SK-N-SH (cell line): ENCODE measurements around the gene NUFIP2.

Source experiments
- FOXM1 ChIP-seq: IDR thresholded peaks from 2 replicates; pipeline ENCODE4 v1.4.0; 2012; ENCODE audit warnings: low read depth, mild to moderate bottlenecking
- POLR2AphosphoS5 ChIP-seq: IDR thresholded peaks from 2 replicates; pipeline ENCODE4 v1.6.1; 2012; ENCODE audit warnings: low read depth, low read length
- TF ChIP-seq, protein P1 (sequence below): IDR thresholded peaks from 2 replicates; pipeline ENCODE4 v1.4.0; 2012; ENCODE audit warnings: low read depth
- TF ChIP-seq, protein P2 (sequence below): IDR thresholded peaks from 2 replicates; pipeline ENCODE4; 2012
- TF ChIP-seq, protein P3 (sequence below): fragments of 200-600 bp; sonication (generic); IDR thresholded peaks from 2 replicates; pipeline ENCODE4 v1.6.1; 2017; ENCODE audit warnings: antibody characterized with exemption, mild to moderate bottlenecking, moderate library complexity

DNA sequence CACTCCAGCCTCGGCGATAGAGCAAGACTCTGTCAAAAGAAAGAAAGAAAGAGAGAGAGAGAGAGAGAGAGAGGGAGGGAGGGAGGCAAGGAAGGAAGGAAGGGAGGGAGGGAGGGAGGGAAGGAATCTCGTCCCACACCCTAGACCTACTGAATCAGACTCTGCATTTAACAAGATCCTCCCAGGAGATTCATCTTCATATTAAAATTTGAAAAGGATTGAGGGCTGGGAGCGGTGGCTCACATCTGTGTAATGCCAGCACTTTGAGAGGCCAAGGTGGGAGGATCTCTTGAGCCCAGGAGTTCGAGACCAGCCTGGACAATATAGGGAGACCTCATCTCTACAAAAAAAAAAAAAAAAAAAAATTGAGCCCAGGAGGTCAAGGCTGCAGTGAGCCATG is 33.5 kb upstream of the NUFIP2 start:
- TF ChIP-seq FOXM1 (no peak), POLR2AphosphoS5 (no peak)
- TF ChIP-seq, protein P1, sequence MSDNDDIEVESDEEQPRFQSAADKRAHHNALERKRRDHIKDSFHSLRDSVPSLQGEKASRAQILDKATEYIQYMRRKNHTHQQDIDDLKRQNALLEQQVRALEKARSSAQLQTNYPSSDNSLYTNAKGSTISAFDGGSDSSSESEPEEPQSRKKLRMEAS = no peak
- TF ChIP-seq, protein P2, sequence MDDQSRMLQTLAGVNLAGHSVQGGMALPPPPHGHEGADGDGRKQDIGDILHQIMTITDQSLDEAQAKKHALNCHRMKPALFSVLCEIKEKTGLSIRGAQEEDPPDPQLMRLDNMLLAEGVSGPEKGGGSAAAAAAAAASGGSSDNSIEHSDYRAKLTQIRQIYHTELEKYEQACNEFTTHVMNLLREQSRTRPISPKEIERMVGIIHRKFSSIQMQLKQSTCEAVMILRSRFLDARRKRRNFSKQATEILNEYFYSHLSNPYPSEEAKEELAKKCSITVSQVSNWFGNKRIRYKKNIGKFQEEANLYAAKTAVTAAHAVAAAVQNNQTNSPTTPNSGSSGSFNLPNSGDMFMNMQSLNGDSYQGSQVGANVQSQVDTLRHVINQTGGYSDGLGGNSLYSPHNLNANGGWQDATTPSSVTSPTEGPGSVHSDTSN = no peak
- TF ChIP-seq, protein P3, sequence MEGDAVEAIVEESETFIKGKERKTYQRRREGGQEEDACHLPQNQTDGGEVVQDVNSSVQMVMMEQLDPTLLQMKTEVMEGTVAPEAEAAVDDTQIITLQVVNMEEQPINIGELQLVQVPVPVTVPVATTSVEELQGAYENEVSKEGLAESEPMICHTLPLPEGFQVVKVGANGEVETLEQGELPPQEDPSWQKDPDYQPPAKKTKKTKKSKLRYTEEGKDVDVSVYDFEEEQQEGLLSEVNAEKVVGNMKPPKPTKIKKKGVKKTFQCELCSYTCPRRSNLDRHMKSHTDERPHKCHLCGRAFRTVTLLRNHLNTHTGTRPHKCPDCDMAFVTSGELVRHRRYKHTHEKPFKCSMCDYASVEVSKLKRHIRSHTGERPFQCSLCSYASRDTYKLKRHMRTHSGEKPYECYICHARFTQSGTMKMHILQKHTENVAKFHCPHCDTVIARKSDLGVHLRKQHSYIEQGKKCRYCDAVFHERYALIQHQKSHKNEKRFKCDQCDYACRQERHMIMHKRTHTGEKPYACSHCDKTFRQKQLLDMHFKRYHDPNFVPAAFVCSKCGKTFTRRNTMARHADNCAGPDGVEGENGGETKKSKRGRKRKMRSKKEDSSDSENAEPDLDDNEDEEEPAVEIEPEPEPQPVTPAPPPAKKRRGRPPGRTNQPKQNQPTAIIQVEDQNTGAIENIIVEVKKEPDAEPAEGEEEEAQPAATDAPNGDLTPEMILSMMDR = no peak
